ENCODE measurements around the gene CWC25.

The CWC25 gene

DNA sequence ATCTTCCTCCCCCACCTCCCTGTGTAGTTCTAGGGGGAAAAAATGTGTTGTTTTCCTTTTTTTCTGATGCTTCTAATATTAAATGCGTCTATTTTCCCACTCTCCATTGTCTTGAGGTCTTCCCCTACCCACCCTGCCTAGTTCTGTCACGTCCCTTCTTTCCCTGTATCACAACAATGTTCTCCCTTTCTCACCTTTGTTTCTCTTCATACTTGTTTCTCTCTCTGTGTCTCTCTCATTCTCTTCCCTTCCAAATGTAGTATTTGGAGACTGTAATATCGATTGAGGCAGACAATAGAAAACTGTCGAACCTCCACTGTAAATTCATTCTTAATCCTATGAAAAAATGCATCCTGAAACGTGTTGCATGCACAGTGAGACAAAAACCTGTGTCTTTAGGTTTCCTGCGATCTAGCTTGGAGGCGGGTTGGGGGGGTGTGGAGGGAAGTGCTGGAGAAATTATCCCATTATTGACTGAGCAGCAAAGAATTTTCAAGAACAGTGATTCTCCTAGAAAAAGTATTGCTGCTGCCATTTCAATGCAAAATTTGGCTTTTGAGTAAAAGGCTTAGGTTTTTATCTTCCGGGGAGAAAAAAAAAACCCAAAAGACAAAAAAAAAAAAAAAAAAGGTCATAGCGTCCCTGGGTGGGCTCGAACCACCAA is 73.8 kb downstream of the CWC25 start:
- no peak for DNase-seq (ENCODE audit: extremely low spot score)
- POLR2A ChIA-PET: interaction anchor here (0.7 to 1.2 kb wide), 2 partner anchors 103 to 112 kb away, joined by 5 to 6 read pairs; partner anchors contain the start of gene RPL23
- no peak for TF ChIP-seq CTCF (IDR thresholded peaks at IDR 0.05; ENCODE audit: control extremely low read depth, extremely low read depth, low read depth, missing control alignments)
- CTCF ChIA-PET: interaction anchor here (0.9 to 2.4 kb wide), 3 partner anchors 16 to 75 kb away, joined by 3 to 18 read pairs (median 3); no protein-coding TSS in a partner anchor

All from GM10248 (cell line).